Hematopoietic multipotent progenitor cell (in vitro differentiated cells): ENCODE results near the gene SRCIN1. TPM values are rescaled to one million over a fixed set of nuclear protein-coding genes. Genes with fewer than 3 reads are reported as not detected.

Experiments used
- DNase-seq, 3 donors: peaks; one replicate each; pipeline ENCODE4 v3.0.0-alpha.2; 2011 to 2015; ENCODE audit warnings: low read depth in 2 of 3, low spot score in 2 of 3
- total RNA-seq: library from RNA; depleted of rRNA; stranded (reverse); fragments of >200 nt; gene quantifications from one replicate; pipeline ENCODE4 v1.2.3, GENCODE V29; 2012

SRCIN1 gene
- total RNA-seq, 1 donor = under 0.01 TPM

GRCh38 chr17:38600416-38600815 lies 5.3 kb downstream of the SRCIN1 start:
- DNase-seq = no peak

- DNase-seq = no peak
These were observed 6.3 kb downstream of the SRCIN1 start for GRCh38 chr17:38599398-38599856.

- no peak for DNase-seq
These were observed 6.8 kb downstream of the SRCIN1 start for GRCh38 chr17:38598995-38599394.

GRCh38 chr17:38598536-38598935 lies 7.2 kb downstream of the SRCIN1 start:
- peak in 2 of 3 donors; percentile 62 to 71 for DNase-seq

- DNase-seq = no peak
These were observed 8.4 kb downstream of the SRCIN1 start for GRCh38 chr17:38597375-38597774.

- DNase-seq = no peak
These were observed 9.1 kb downstream of the SRCIN1 start for GRCh38 chr17:38596651-38597050.

- DNase-seq = no peak
These were observed 9.9 kb downstream of the SRCIN1 start for GRCh38 chr17:38595892-38596291.

GRCh38 chr17:38594152-38594551 lies 11.6 kb downstream of the SRCIN1 start:
- DNase-seq = no peak

- no peak for DNase-seq
These were observed 13.3 kb downstream of the SRCIN1 start for GRCh38 chr17:38592487-38592886.

- DNase-seq = peak in 2 of 3 donors; percentile 60 to 66
These were observed 14.0 kb downstream of the SRCIN1 start for GRCh38 chr17:38591759-38592241.

GRCh38 chr17:38590988-38591758 lies 14.6 kb downstream of the SRCIN1 start:
- peak in 2 of 3 donors; percentile 52 to 60 for DNase-seq

- DNase-seq = no peak
These were observed 16.2 kb downstream of the SRCIN1 start for GRCh38 chr17:38589462-38590114.

GRCh38 chr17:38588788-38589174 lies 17.0 kb downstream of the SRCIN1 start:
- no peak for DNase-seq

GRCh38 chr17:38587947-38588787 lies 17.6 kb downstream of the SRCIN1 start:
- peak in 1 of 3 donors; percentile 62 for DNase-seq

GRCh38 chr17:38587203-38587602 lies 18.5 kb downstream of the SRCIN1 start:
- no peak for DNase-seq

GRCh38 chr17:38586788-38587187 lies 19.0 kb downstream of the SRCIN1 start:
- no peak for DNase-seq

- no peak for DNase-seq
These were observed 19.7 kb downstream of the SRCIN1 start for GRCh38 chr17:38585918-38586529.

- DNase-seq = no peak
These were observed 20.5 kb downstream of the SRCIN1 start for GRCh38 chr17:38585056-38585917.

GRCh38 chr17:38584350-38584925 lies 21.3 kb downstream of the SRCIN1 start:
- DNase-seq = peak in 1 of 3 donors; percentile 60
